Measurements from ENCODE around the gene CLCN7. TPM values are rescaled to one million over a fixed set of nuclear protein-coding genes. Genes with fewer than 3 reads are reported as not detected.

The CLCN7 gene, protein sequence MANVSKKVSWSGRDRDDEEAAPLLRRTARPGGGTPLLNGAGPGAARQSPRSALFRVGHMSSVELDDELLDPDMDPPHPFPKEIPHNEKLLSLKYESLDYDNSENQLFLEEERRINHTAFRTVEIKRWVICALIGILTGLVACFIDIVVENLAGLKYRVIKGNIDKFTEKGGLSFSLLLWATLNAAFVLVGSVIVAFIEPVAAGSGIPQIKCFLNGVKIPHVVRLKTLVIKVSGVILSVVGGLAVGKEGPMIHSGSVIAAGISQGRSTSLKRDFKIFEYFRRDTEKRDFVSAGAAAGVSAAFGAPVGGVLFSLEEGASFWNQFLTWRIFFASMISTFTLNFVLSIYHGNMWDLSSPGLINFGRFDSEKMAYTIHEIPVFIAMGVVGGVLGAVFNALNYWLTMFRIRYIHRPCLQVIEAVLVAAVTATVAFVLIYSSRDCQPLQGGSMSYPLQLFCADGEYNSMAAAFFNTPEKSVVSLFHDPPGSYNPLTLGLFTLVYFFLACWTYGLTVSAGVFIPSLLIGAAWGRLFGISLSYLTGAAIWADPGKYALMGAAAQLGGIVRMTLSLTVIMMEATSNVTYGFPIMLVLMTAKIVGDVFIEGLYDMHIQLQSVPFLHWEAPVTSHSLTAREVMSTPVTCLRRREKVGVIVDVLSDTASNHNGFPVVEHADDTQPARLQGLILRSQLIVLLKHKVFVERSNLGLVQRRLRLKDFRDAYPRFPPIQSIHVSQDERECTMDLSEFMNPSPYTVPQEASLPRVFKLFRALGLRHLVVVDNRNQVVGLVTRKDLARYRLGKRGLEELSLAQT
- 32.7 TPM for polyA plus RNA-seq (2013, experiment 1 of 2)
- polyA plus RNA-seq (2013, experiment 2 of 2), result 28.0 TPM

GRCh38 chr16:1474796-1475551 lies at the start of gene CLCN7:
Gene CLCN7, minus strand, starts transcription at chr16:1475028. Its CDS starts 54 bp downstream, at chr16:1474974.
- Histone ChIP-seq H3K36me3 (replicated peaks in 1 of 2; ENCODE audit: control insufficient read depth in 2 of 2, insufficient read depth in 2 of 2, low read length in 2 of 2) (no peaks in the 10 kb centered on the region), H2BK15ac (ENCODE audit: low read length) (no peak within 1 kb of the TSS), H3K4me3 (ENCODE audit: low read length in 2 of 2) (peak within 1 kb of the TSS; percentile 92 to 99), H3K4ac (ENCODE audit: low read length) (no peak within 1 kb of the TSS), H3K4me2 (ENCODE audit: insufficient read depth, low read length, poor library complexity, severe bottlenecking) (peak within 1 kb of the TSS; percentile 75), H2BK5ac (ENCODE audit: low read length) (no peak within 1 kb of the TSS), H4K91ac (ENCODE audit: low read depth, low read length, poor library complexity) (no peak within 1 kb of the TSS), H3K14ac (ENCODE audit: low read length) (peak within 1 kb of the TSS; percentile 82), H4K8ac (ENCODE audit: low read depth, low read length) (no peak within 1 kb of the TSS), H2AFZ (ENCODE audit: low read length) (peak within 1 kb of the TSS; percentile 97), H3K27me3 (ENCODE audit: control insufficient read depth in 3 of 3, insufficient read depth in 3 of 3, low read depth in 1 of 3, low read length in 3 of 3) (no peaks in the 10 kb centered on the region), H2BK120ac (ENCODE audit: low read depth, low read length) (no peak within 1 kb of the TSS), H3K27ac (replicated peaks; ENCODE audit: low read length) (no peak within 1 kb of the TSS), H2BK12ac (ENCODE audit: low read length) (peak within 1 kb of the TSS; percentile 73), H3K9me3 (replicated peaks in 1 of 2; ENCODE audit: control insufficient read depth in 2 of 2, insufficient read depth in 1 of 2, low read depth in 1 of 2, low read length in 2 of 2) (peaks cover 0 to 3% of the 10 kb centered on the region in 2 donors), H3K79me1 (ENCODE audit: low read depth, low read length) (peaks cover 15% of the 10 kb centered on the region), H2AK5ac (ENCODE audit: low read depth, low read length) (peak within 1 kb of the TSS; percentile 91), H3K4me1 (ENCODE audit: control insufficient read depth in 2 of 2, insufficient read depth in 1 of 2, low read depth in 1 of 2, low read length in 2 of 2) (peaks cover 4 to 15% of the 10 kb centered on the region in 2 donors), H3K23ac (ENCODE audit: low read depth, low read length, poor library complexity) (peak within 1 kb of the TSS; percentile 93), H3K18ac (ENCODE audit: low read length) (peak within 1 kb of the TSS; percentile 97), H3K9ac (ENCODE audit: low read depth, low read length, poor library complexity) (peak within 1 kb of the TSS; percentile 98)
- peak; percentile 72 for DNase-seq (ENCODE audit: low spot score)
- no CpG with 5 or more reads among the region's 99 CpGs for WGBS, 2 donors (ENCODE audit: extremely low coverage in 2 of 2, insufficient read length in 2 of 2, insufficient replicate concordance in 1 of 2)

DNA sequence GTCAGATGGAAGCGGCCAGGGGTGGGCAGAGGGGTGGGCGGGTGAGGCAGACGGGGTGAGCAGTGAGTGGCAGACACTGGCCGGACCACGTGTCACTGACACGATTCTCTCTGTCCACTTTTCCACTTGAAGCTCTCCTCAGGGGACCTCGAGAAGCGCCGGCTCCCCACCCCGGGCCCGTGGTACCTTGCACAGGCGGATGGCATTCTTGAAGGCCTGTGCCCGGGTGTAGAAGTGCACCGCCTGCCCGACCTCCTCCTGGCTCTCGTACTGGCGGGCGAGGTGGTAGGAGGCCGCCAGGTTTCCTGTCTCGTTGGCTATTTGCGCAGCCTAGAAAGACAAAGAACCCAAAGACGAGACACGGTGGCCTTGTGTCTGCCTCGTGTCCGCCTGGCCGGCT lies 49.5 kb upstream of the CLCN7 start:
- H3K27me3 ChIP-seq (ENCODE audit: control insufficient read depth in 3 of 3, insufficient read depth in 3 of 3, low read depth in 1 of 3, low read length in 3 of 3), result no peaks in the 10 kb centered on the region
- H3K9ac ChIP-seq (ENCODE audit: low read depth, low read length, poor library complexity), result no peak overlapping the region
- no peak overlapping the region for H3K4me2 ChIP-seq (ENCODE audit: insufficient read depth, low read length, poor library complexity, severe bottlenecking)
- peaks cover 16 to 31% of the 10 kb centered on the region in 2 donors for H3K36me3 ChIP-seq (replicated peaks in 1 of 2; ENCODE audit: control insufficient read depth in 2 of 2, insufficient read depth in 2 of 2, low read length in 2 of 2)
- H3K79me1 ChIP-seq (ENCODE audit: low read depth, low read length), result peaks cover 6% of the 10 kb centered on the region
- H2AK5ac ChIP-seq (ENCODE audit: low read depth, low read length), result no peak overlapping the region
- no peak overlapping the region for H2BK120ac ChIP-seq (ENCODE audit: low read depth, low read length)
- no peak overlapping the region for H3K14ac ChIP-seq (ENCODE audit: low read length)
- H3K4me1 ChIP-seq (ENCODE audit: control insufficient read depth in 2 of 2, insufficient read depth in 1 of 2, low read depth in 1 of 2, low read length in 2 of 2), result peaks cover 0 to 4% of the 10 kb centered on the region in 2 donors
- no peak for DNase-seq (ENCODE audit: low spot score)
- H3K23ac ChIP-seq (ENCODE audit: low read depth, low read length, poor library complexity), result no peak overlapping the region
- no peak overlapping the region for H3K18ac ChIP-seq (ENCODE audit: low read length)
- H3K4ac ChIP-seq (ENCODE audit: low read length), result no peak overlapping the region
- H4K91ac ChIP-seq (ENCODE audit: low read depth, low read length, poor library complexity), result no peak overlapping the region
- no peak overlapping the region for H2BK12ac ChIP-seq (ENCODE audit: low read length)
- no peak overlapping the region for H3K4me3 ChIP-seq (ENCODE audit: low read length in 2 of 2)
- H2BK5ac ChIP-seq (ENCODE audit: low read length), result no peak overlapping the region
- no CpG with 5 or more reads among the region's 26 CpGs for WGBS, 2 donors (ENCODE audit: extremely low coverage in 2 of 2, insufficient read length in 2 of 2, insufficient replicate concordance in 1 of 2)
- no peak overlapping the region for H2AFZ ChIP-seq (ENCODE audit: low read length)
- no peak overlapping the region for H4K8ac ChIP-seq (ENCODE audit: low read depth, low read length)
- H3K9me3 ChIP-seq (replicated peaks in 1 of 2; ENCODE audit: control insufficient read depth in 2 of 2, insufficient read depth in 1 of 2, low read depth in 1 of 2, low read length in 2 of 2), result no peaks in the 10 kb centered on the region
- no peak overlapping the region for H2BK15ac ChIP-seq (ENCODE audit: low read length)
- H3K27ac ChIP-seq (replicated peaks; ENCODE audit: low read length), result no peak overlapping the region

DNA sequence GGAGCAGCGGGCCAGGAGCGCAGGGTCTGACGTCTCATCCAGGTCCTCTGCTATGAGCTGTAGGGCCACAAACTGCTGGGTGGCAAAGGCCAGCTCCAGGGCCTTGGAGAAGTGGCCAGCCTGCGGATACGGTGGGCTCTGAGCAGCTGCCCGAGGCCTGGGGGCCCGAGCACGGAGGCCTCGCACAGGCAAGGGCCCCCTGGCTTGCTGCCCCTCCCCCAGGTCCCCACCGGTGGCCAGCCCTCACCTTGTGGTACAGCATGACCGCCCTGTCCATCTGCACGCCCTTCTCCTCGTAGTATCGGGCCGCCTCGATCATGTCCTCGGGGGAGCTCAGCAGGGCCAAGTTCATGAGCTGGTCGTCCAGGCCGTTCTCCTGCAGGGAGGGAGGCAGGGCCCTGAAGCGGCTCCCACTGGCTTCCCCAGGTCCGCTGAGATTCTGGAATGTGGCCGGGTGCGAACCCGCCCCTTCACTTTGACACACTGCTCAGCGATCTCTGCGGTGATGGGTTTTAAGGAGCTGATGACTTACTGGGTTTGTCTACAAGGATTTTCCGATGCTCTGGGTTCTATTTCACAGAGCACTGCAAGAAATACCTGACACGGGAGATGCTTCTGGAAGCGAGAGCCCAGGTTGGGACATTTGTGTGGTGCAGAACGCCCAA lies 48.9 kb upstream of the CLCN7 start:
- no peak for DNase-seq (ENCODE audit: low spot score)
- Histone ChIP-seq H3K27me3 (ENCODE audit: control insufficient read depth in 3 of 3, insufficient read depth in 3 of 3, low read depth in 1 of 3, low read length in 3 of 3) (no peaks in the 10 kb centered on the region), H3K4ac (ENCODE audit: low read length) (no peak overlapping the region), H3K9me3 (replicated peaks in 1 of 2; ENCODE audit: control insufficient read depth in 2 of 2, insufficient read depth in 1 of 2, low read depth in 1 of 2, low read length in 2 of 2) (no peaks in the 10 kb centered on the region), H3K4me1 (ENCODE audit: control insufficient read depth in 2 of 2, insufficient read depth in 1 of 2, low read depth in 1 of 2, low read length in 2 of 2) (peaks cover 0 to 4% of the 10 kb centered on the region in 2 donors), H2AK5ac (ENCODE audit: low read depth, low read length) (no peak overlapping the region), H4K91ac (ENCODE audit: low read depth, low read length, poor library complexity) (no peak overlapping the region), H4K8ac (ENCODE audit: low read depth, low read length) (no peak overlapping the region), H3K9ac (ENCODE audit: low read depth, low read length, poor library complexity) (peak overlapping the region; percentile 4), H2BK15ac (ENCODE audit: low read length) (no peak overlapping the region), H2BK5ac (ENCODE audit: low read length) (no peak overlapping the region), H3K27ac (replicated peaks; ENCODE audit: low read length) (no peak overlapping the region), H2AFZ (ENCODE audit: low read length) (no peak overlapping the region), H3K23ac (ENCODE audit: low read depth, low read length, poor library complexity) (no peak overlapping the region), H2BK120ac (ENCODE audit: low read depth, low read length) (no peak overlapping the region), H3K4me2 (ENCODE audit: insufficient read depth, low read length, poor library complexity, severe bottlenecking) (no peak overlapping the region), H3K79me1 (ENCODE audit: low read depth, low read length) (peaks cover 6% of the 10 kb centered on the region), H3K36me3 (replicated peaks in 1 of 2; ENCODE audit: control insufficient read depth in 2 of 2, insufficient read depth in 2 of 2, low read length in 2 of 2) (peaks cover 19 to 34% of the 10 kb centered on the region in 2 donors), H3K14ac (ENCODE audit: low read length) (no peak overlapping the region), H3K18ac (ENCODE audit: low read length) (no peak overlapping the region), H3K4me3 (ENCODE audit: low read length in 2 of 2) (no peak overlapping the region), H2BK12ac (ENCODE audit: low read length) (no peak overlapping the region)
- no CpG with 5 or more reads among the region's 30 CpGs for WGBS, 2 donors (ENCODE audit: extremely low coverage in 2 of 2, insufficient read length in 2 of 2, insufficient replicate concordance in 1 of 2)

Data from neuronal stem cell (in vitro differentiated cells).